Neural progenitor cell (in vitro differentiated cells): ENCODE results near the gene GINS2.

Experiments used
- EZH2 ChIP-seq: fragments of 200-600 bp; sonication (generic); IDR thresholded peaks from 2 replicates; pipeline ENCODE4 v1.6.1; 2017; ENCODE audit warnings: antibody characterized with exemption, mild to moderate bottlenecking, moderate library complexity
- TF ChIP-seq, protein P1 (sequence below): fragments of 200-600 bp; sonication (generic); IDR thresholded peaks from 2 replicates; pipeline ENCODE4 v1.5.1; 2017; ENCODE audit warnings: antibody characterized with exemption, mild to moderate bottlenecking

DNA sequence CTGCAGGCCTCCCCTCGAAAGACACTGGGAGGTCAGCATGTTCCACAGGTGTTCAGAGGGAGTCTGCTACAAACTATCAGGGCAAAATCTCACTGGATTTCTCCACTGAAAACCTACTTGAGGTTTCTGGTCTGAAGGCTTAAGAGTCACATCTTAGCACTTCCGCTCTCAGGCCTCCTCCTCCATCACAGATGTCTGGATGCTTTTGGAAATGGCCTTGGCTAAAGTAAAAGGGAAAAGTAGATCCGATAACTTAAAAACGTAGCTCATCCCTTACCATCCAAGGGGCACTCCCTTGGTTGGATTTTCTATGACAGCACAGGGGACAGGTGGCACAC is 14.4 kb downstream of the GINS2 start:
- TF ChIP-seq, protein P1, sequence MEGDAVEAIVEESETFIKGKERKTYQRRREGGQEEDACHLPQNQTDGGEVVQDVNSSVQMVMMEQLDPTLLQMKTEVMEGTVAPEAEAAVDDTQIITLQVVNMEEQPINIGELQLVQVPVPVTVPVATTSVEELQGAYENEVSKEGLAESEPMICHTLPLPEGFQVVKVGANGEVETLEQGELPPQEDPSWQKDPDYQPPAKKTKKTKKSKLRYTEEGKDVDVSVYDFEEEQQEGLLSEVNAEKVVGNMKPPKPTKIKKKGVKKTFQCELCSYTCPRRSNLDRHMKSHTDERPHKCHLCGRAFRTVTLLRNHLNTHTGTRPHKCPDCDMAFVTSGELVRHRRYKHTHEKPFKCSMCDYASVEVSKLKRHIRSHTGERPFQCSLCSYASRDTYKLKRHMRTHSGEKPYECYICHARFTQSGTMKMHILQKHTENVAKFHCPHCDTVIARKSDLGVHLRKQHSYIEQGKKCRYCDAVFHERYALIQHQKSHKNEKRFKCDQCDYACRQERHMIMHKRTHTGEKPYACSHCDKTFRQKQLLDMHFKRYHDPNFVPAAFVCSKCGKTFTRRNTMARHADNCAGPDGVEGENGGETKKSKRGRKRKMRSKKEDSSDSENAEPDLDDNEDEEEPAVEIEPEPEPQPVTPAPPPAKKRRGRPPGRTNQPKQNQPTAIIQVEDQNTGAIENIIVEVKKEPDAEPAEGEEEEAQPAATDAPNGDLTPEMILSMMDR = no peak
- TF ChIP-seq EZH2 = no peak
